Liver (tissue), 3 donors: Measurements from ENCODE around the gene PNPLA6.

Experiments
- CTCF ChIP-seq: fragments of 150-350 bp; IDR thresholded peaks from 2 replicates; pipeline ENCODE4 v1.5.1; 2017; ENCODE audit warnings: improper control_type of control experiment, low read depth, low read length; ENCODE audit not compliant: missing input control
- EGR1 ChIP-seq, 2 donors: IDR thresholded peaks; 2 replicates each; pipeline ENCODE4 v1.6.1; 2016 to 2018; ENCODE audit warnings: antibody characterized with exemption in 2 of 2, low read depth in 2 of 2
- FOXA1 ChIP-seq: IDR thresholded peaks from 2 replicates; pipeline ENCODE4 v1.6.1; 2016; ENCODE audit warnings: antibody characterized with exemption
- JUND ChIP-seq, 2 donors: IDR thresholded peaks; 2 replicates each; pipeline ENCODE4 v1.6.1; 2016; ENCODE audit warnings: antibody characterized with exemption in 2 of 2
- NR2F2 ChIP-seq: IDR thresholded peaks from 2 replicates; pipeline ENCODE4 v1.6.1; 2016; ENCODE audit warnings: antibody characterized with exemption
- RAD21 ChIP-seq, 2 donors: IDR thresholded peaks; 2 replicates each; pipeline ENCODE4 v1.6.1; 2016; ENCODE audit warnings: antibody characterized with exemption in 2 of 2, mild to moderate bottlenecking in 2 of 2
- REST ChIP-seq: IDR thresholded peaks from 2 replicates; pipeline ENCODE4 v1.6.1; 2016; ENCODE audit warnings: antibody characterized with exemption, mild to moderate bottlenecking
- SP1 ChIP-seq: IDR thresholded peaks from 2 replicates; pipeline ENCODE4 v1.6.1; 2018; ENCODE audit warnings: antibody characterized with exemption, mild to moderate bottlenecking
- YY1 ChIP-seq: IDR thresholded peaks from 2 replicates; pipeline ENCODE4 v1.6.1; 2016; ENCODE audit warnings: antibody characterized with exemption, mild to moderate bottlenecking
- TF ChIP-seq, protein P1 (sequence below): IDR thresholded peaks from 2 replicates; pipeline ENCODE4 v1.6.1; 2016; ENCODE audit warnings: antibody characterized with exemption
- donor health status: healthy.
- donor health status: healthy.

DNA sequence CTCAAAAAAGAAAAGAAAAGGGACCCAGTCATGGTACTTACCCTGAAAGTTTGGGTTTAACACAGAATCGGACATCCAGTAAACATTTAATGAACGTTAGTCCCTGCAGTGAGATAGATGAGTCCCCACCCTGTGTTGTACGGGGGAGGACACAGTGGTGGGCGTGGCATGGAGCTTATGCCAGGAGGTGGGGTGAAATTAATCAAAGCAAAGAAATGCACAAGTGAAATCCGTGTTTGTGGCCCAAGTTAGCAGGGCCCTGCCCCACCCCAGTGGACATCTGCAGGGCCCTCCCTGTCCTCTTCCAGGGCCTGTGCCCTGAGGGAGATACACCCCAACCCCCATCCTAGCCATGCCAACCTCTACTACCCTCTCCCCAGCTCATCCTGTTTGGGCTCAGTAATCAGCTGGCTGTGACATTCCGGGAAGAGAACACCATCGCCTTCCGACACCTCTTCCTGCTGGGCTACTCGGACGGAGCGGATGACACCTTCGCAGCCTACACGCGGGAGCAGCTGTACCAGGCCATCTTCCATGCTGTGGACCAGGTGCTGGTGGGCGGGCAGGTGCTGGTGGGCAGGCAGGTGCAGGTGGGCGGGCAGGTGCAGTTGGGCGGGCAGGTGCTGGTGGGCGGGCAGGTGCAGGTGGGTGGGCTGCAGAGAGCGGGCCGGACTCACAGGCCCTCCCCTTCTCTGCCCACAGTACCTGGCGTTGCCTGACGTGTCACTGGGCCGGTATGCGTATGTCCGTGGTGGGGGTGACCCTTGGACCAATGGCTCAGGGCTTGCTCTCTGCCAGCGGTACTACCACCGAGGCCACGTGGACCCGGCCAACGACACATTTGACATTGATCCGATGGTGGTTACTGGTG lies 9.2 kb upstream of the PNPLA6 start:
- TF ChIP-seq JUND (IDR thresholded peaks at IDR 0.05) (no peak), RAD21 (IDR thresholded peaks at IDR 0.05) (no peak), CTCF (no peak), EGR1 (IDR thresholded peaks at IDR 0.05; ENCODE audit: low read depth in 2 of 2) (no peak), SP1 (no peak), YY1 (no peak), FOXA1 (no peak), REST (no peak), NR2F2 (no peak)
- TF ChIP-seq, protein P1, sequence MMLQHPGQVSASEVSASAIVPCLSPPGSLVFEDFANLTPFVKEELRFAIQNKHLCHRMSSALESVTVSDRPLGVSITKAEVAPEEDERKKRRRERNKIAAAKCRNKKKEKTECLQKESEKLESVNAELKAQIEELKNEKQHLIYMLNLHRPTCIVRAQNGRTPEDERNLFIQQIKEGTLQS, result no peak
